Measurements from ENCODE around the gene IGF1.

The IGF1 gene

GRCh38 chr12:102349079-102349478 is 131.3 kb downstream of the IGF1 start:
- TF ChIP-seq, protein P1, sequence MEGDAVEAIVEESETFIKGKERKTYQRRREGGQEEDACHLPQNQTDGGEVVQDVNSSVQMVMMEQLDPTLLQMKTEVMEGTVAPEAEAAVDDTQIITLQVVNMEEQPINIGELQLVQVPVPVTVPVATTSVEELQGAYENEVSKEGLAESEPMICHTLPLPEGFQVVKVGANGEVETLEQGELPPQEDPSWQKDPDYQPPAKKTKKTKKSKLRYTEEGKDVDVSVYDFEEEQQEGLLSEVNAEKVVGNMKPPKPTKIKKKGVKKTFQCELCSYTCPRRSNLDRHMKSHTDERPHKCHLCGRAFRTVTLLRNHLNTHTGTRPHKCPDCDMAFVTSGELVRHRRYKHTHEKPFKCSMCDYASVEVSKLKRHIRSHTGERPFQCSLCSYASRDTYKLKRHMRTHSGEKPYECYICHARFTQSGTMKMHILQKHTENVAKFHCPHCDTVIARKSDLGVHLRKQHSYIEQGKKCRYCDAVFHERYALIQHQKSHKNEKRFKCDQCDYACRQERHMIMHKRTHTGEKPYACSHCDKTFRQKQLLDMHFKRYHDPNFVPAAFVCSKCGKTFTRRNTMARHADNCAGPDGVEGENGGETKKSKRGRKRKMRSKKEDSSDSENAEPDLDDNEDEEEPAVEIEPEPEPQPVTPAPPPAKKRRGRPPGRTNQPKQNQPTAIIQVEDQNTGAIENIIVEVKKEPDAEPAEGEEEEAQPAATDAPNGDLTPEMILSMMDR (IDR thresholded peaks at IDR 0.05; ENCODE audit: low read depth, low read length, missing control alignments) = no peak
- no peak overlapping the region for H3K4me3 ChIP-seq (replicated peaks; ENCODE audit: low read depth, low read length)
- no peak for DNase-seq (ENCODE audit: extremely low read depth, low read depth)

DNA sequence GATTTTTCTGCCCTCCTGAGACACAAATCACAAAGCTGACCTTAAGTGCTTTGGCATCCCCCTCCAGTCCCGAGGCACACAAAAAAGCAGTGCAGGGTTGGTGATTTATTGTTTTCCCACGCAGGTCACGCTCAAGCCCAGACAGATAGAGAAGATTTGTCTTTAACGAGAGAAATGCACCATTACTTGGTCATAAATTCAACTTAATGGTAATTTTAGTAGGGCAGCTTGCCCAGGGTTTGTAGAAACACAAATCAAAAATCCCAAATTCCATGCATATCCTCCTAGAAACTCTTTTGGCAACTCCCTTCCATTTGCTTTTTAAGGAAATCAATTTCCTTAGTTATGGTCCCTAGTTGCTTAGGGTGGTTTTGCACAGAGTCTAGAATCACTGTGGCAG is 132.6 kb downstream of the IGF1 start:
- no peak for DNase-seq (ENCODE audit: extremely low read depth, low read depth)
- TF ChIP-seq, protein P1 (IDR thresholded peaks at IDR 0.05; ENCODE audit: low read depth, low read length, missing control alignments) = no peak
- no peak overlapping the region for H3K4me3 ChIP-seq (replicated peaks; ENCODE audit: low read depth, low read length)
